WTC11 (cell line): ENCODE results near the gene PTPN6.

Source experiments
- ATF1 ChIP-seq: sonication (generic); formaldehyde crosslinking; IDR thresholded peaks from 2 replicates; pipeline ENCODE4 v1.8.1; 2023; ENCODE audit warnings: mild to moderate bottlenecking, moderate library complexity, missing genetic modification reagents
- CBFB ChIP-seq: sonication (generic); formaldehyde crosslinking; IDR thresholded peaks from 2 replicates; pipeline ENCODE4 v1.8.1; 2022; ENCODE audit warnings: mild to moderate bottlenecking, low read depth, missing genetic modification reagents
- CREB1 ChIP-seq: sonication (generic); formaldehyde crosslinking; IDR thresholded peaks from 2 replicates; pipeline ENCODE4 v1.8.0; 2023; ENCODE audit warnings: mild to moderate bottlenecking, missing genetic modification reagents
- CTCF ChIP-seq: fragments of 200-600 bp; IDR thresholded peaks from 2 replicates; pipeline ENCODE4 v1.8.0; 2022; ENCODE audit warnings: antibody characterized with exemption
- E2F1 ChIP-seq: sonication (generic); formaldehyde crosslinking; IDR thresholded peaks from 2 replicates; pipeline ENCODE4 v1.8.0; 2022; ENCODE audit warnings: mild to moderate bottlenecking, missing genetic modification reagents
- ESRRA ChIP-seq: sonication (generic); formaldehyde crosslinking; IDR thresholded peaks from 2 replicates; pipeline ENCODE4 v1.8.1; 2022; ENCODE audit warnings: mild to moderate bottlenecking, missing genetic modification reagents, borderline replicate concordance
- JUN ChIP-seq: sonication (generic); formaldehyde crosslinking; IDR thresholded peaks from 2 replicates; pipeline ENCODE4 v1.8.0; 2023; ENCODE audit warnings: mild to moderate bottlenecking, missing genetic modification reagents
- MAX ChIP-seq: sonication (generic); formaldehyde crosslinking; IDR thresholded peaks from 2 replicates; pipeline ENCODE4 v1.8.0; 2022; ENCODE audit warnings: mild to moderate bottlenecking, missing genetic modification reagents
- SMAD4 ChIP-seq: sonication (generic); formaldehyde crosslinking; IDR thresholded peaks from 2 replicates; pipeline ENCODE4 v1.8.0; 2022; ENCODE audit warnings: mild to moderate bottlenecking, missing genetic modification reagents
- TEAD1 ChIP-seq: sonication (generic); formaldehyde crosslinking; IDR thresholded peaks from 2 replicates; pipeline ENCODE4 v1.8.0; 2022; ENCODE audit warnings: mild to moderate bottlenecking, missing genetic modification reagents
- ZNF317 ChIP-seq: sonication (generic); formaldehyde crosslinking; IDR thresholded peaks from 2 replicates; pipeline ENCODE4 v1.8.1; 2023; ENCODE audit warnings: low read depth, mild to moderate bottlenecking, moderate library complexity, missing genetic modification reagents, borderline replicate concordance
- TF ChIP-seq, protein P1 (sequence below): fragments of 250-450 bp; sonication (Bioruptor Pico); IDR thresholded peaks from 2 replicates; pipeline ENCODE4 v1.8.0; 2021; ENCODE audit warnings: mild to moderate bottlenecking
- TF ChIP-seq, protein P2 (sequence below): sonication (generic); formaldehyde crosslinking; IDR thresholded peaks from 2 replicates; pipeline ENCODE4 v1.8.1; 2023; ENCODE audit warnings: mild to moderate bottlenecking, missing genetic modification reagents, moderate library complexity
- TF ChIP-seq, protein P3 (sequence below): sonication (generic); formaldehyde crosslinking; IDR thresholded peaks from 2 replicates; pipeline ENCODE4 v1.8.0; 2023; ENCODE audit warnings: missing genetic modification reagents

- TF ChIP-seq CREB1 (CRISPR knock-in tag), result no peak
- TF ChIP-seq CBFB (CRISPR knock-in tag), result no peak
- TF ChIP-seq, protein P1, sequence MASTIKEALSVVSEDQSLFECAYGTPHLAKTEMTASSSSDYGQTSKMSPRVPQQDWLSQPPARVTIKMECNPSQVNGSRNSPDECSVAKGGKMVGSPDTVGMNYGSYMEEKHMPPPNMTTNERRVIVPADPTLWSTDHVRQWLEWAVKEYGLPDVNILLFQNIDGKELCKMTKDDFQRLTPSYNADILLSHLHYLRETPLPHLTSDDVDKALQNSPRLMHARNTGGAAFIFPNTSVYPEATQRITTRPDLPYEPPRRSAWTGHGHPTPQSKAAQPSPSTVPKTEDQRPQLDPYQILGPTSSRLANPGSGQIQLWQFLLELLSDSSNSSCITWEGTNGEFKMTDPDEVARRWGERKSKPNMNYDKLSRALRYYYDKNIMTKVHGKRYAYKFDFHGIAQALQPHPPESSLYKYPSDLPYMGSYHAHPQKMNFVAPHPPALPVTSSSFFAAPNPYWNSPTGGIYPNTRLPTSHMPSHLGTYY (CRISPR knock-in tag), result no peak
- TF ChIP-seq ATF1 (CRISPR knock-in tag), result no peak
- no peak for TF ChIP-seq TEAD1 (CRISPR knock-in tag)
- no peak for TF ChIP-seq ZNF317 (CRISPR knock-in tag)
- TF ChIP-seq, protein P2, sequence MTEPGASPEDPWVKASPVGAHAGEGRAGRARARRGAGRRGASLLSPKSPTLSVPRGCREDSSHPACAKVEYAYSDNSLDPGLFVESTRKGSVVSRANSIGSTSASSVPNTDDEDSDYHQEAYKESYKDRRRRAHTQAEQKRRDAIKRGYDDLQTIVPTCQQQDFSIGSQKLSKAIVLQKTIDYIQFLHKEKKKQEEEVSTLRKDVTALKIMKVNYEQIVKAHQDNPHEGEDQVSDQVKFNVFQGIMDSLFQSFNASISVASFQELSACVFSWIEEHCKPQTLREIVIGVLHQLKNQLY (CRISPR knock-in tag), result no peak
- TF ChIP-seq E2F1 (CRISPR knock-in tag), result no peak
- TF ChIP-seq, protein P3, sequence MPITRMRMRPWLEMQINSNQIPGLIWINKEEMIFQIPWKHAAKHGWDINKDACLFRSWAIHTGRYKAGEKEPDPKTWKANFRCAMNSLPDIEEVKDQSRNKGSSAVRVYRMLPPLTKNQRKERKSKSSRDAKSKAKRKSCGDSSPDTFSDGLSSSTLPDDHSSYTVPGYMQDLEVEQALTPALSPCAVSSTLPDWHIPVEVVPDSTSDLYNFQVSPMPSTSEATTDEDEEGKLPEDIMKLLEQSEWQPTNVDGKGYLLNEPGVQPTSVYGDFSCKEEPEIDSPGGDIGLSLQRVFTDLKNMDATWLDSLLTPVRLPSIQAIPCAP (CRISPR knock-in tag), result no peak
- no peak for TF ChIP-seq ESRRA (CRISPR knock-in tag)
- no peak for TF ChIP-seq CTCF
- TF ChIP-seq MAX (CRISPR knock-in tag), result no peak
- no peak for TF ChIP-seq SMAD4 (CRISPR knock-in tag)
- TF ChIP-seq JUN, result no peak
Observed at GRCh38 chr12:6915789-6916285, 35.3 kb upstream of the PTPN6 start.
